ENCODE data around the gene PLAC8L1. TPM values are rescaled to one million over a fixed set of nuclear protein-coding genes. Genes with fewer than 3 reads are reported as not detected.

Gene PLAC8L1
- total RNA-seq, 2 donors from 2014 or later: not detected

DNA sequence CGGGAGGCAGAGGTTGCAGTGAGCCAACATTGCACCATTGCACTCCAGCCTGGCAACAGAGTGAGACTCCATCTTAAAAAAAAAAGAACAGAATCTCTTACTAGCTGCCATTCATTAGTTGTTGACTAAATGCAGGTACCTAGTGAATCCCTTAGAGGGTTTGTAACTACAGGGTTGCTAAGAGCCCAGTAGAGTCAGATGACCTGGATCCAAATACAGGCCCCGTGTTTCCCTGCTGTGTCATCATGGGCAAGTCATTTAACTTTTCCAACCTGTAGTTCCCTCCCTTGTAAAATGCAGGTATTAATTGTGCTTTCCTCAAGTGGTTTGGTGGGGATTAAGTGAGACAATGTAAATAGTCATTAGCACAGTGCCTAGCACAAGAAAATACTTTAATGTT lies 32.8 kb downstream of the PLAC8L1 start:
- Histone ChIP-seq H3K27ac (no peak overlapping the region), H3K36me3 (no peaks in the 10 kb centered on the region), H3K4me1 (no peaks in the 10 kb centered on the region), H3K27me3 (no peaks in the 10 kb centered on the region), H3K9me3 (no peaks in the 10 kb centered on the region), H3K9ac (ENCODE audit: low read depth in 2 of 2, low read length in 2 of 2) (no peak overlapping the region), H3K4me3 (no peak overlapping the region)
- intact Hi-C loops (cut with DNase I): no loop called here
- DNase-seq: no peak
- TF ChIP-seq, protein P1, sequence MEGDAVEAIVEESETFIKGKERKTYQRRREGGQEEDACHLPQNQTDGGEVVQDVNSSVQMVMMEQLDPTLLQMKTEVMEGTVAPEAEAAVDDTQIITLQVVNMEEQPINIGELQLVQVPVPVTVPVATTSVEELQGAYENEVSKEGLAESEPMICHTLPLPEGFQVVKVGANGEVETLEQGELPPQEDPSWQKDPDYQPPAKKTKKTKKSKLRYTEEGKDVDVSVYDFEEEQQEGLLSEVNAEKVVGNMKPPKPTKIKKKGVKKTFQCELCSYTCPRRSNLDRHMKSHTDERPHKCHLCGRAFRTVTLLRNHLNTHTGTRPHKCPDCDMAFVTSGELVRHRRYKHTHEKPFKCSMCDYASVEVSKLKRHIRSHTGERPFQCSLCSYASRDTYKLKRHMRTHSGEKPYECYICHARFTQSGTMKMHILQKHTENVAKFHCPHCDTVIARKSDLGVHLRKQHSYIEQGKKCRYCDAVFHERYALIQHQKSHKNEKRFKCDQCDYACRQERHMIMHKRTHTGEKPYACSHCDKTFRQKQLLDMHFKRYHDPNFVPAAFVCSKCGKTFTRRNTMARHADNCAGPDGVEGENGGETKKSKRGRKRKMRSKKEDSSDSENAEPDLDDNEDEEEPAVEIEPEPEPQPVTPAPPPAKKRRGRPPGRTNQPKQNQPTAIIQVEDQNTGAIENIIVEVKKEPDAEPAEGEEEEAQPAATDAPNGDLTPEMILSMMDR (IDR thresholded peaks at IDR 0.05): no peak

DNA sequence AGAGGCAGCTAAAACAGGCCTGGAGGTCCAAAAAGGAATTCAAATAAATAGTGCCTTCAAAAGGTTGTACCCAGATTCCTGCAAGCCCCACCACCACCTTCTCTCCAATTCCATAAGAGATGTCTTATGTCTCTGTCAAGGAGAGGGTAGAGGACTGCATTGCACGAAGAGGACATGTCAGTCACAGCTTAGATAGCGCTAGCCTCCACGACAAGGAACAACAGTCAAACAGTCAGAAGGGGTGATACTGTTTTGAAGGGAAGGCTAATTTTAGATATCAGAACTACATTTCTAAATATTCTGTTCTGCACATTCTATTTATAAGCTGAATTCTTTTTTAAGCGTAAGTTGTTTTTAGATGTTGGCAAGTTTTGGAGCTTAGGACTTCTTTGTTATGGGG lies 34.2 kb downstream of the PLAC8L1 start:
- intact Hi-C loops (cut with DNase I): no loop called here
- Histone ChIP-seq H3K9ac (ENCODE audit: low read depth in 2 of 2, low read length in 2 of 2) (no peak overlapping the region), H3K27me3 (no peaks in the 10 kb centered on the region), H3K36me3 (no peaks in the 10 kb centered on the region), H3K27ac (no peak overlapping the region), H3K4me1 (no peaks in the 10 kb centered on the region), H3K4me3 (no peak overlapping the region), H3K9me3 (no peaks in the 10 kb centered on the region)
- TF ChIP-seq, protein P1 (IDR thresholded peaks at IDR 0.05): no peak
- DNase-seq: no peak

DNA sequence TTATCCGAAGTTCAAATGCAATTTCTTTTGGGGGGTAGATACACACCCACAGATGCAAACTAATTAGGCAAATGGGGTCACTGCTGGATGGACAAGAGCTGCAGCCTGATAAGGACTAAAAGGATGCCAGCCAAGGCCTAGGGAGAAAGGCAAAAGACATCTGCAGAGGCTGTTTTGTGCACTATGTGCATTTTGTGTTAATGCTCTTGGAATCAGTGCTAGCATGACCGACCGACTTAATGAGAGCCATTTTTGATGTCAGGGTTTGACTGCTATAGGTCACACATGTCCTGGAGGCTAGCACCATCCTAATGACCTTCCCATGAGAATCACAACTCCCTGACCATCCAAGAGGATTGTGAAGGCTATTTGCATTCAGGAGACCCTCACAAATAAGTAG lies 34.6 kb downstream of the PLAC8L1 start:
- H3K4me3 ChIP-seq: no peak overlapping the region
- no peaks in the 10 kb centered on the region for H3K9me3 ChIP-seq
- H3K36me3 ChIP-seq: no peaks in the 10 kb centered on the region
- H3K4me1 ChIP-seq: no peaks in the 10 kb centered on the region
- TF ChIP-seq, protein P1 (IDR thresholded peaks at IDR 0.05): no peak
- H3K27me3 ChIP-seq: no peaks in the 10 kb centered on the region
- no peak overlapping the region for H3K9ac ChIP-seq (ENCODE audit: low read depth in 2 of 2, low read length in 2 of 2)
- intact Hi-C loops (cut with DNase I): no loop called here
- no peak overlapping the region for H3K27ac ChIP-seq
- DNase-seq: no peak

DNA sequence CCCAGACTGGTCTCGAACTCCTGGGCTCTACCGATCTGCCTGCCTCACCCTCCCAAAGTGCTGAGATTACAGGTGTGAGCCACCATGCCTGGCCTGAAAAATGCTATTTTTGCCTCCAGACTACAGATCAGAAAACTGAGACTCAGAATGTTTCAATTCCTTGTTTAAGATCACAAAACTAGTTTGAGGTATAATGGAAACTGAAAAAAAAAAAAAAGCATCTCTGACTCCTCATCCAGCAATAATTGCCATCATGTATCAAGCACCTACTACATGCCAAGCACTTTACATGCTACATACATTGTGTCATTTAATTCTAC lies 35.6 kb downstream of the PLAC8L1 start:
- intact Hi-C loops (cut with DNase I): no loop called here
- Histone ChIP-seq H3K27me3 (no peaks in the 10 kb centered on the region), H3K9me3 (no peaks in the 10 kb centered on the region), H3K4me3 (no peak overlapping the region), H3K4me1 (no peaks in the 10 kb centered on the region), H3K36me3 (no peaks in the 10 kb centered on the region), H3K27ac (no peak overlapping the region), H3K9ac (ENCODE audit: low read depth in 2 of 2, low read length in 2 of 2) (no peak overlapping the region)
- TF ChIP-seq, protein P1 (IDR thresholded peaks at IDR 0.05): no peak
- DNase-seq: no peak

DNA sequence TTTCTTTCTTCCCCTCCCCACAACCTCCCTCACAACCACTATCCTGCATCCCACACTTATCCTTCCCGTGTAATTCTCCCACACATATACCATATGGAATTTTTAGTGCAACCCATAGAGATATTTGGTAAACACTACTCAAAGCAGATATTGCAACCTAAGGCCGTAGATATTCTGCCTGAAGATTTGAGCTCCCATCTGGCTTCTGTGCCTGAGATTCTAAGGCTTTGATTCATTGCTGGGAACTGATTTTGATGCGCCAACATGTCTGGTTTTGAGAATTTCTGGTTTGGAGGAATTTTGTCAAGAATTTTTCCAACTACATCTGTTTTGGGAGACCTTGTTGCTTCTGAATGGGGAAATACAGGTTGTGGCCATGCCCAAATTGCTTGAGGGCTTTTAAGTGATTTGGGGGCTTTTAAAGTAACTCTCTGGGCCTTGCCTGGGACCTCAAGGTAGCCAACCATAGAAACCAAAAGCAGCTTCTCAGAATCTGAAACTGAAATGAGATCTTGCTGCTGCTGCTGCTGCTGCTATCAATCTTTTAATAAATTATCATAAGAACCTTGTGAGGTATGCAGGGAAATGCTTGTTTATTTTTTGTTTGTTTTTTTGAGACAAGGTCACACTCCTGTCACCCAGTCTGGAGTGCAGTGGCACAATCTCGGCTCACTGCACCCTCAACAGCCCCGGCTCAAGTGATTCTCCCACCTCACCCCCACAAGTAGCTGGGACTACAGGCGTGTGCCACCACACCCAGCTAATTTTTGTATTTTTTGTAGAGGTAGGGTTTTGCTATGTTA lies 36.2 kb downstream of the PLAC8L1 start:
- Histone ChIP-seq H3K4me3 (no peak overlapping the region), H3K27me3 (no peaks in the 10 kb centered on the region), H3K9me3 (no peaks in the 10 kb centered on the region), H3K36me3 (no peaks in the 10 kb centered on the region), H3K27ac (no peak overlapping the region), H3K4me1 (no peaks in the 10 kb centered on the region), H3K9ac (ENCODE audit: low read depth in 2 of 2, low read length in 2 of 2) (no peak overlapping the region)
- intact Hi-C loops (cut with DNase I): no loop called here
- no peak for DNase-seq
- TF ChIP-seq, protein P1 (IDR thresholded peaks at IDR 0.05): no peak

Measured in colonic mucosa (tissue), 4 donors.